GM18499 (cell line): ENCODE results near the gene RUSF1.
"Not testable (repeated sequence)": the region's sequence is repeated elsewhere in the genome, so short reads cannot be mapped to it uniquely, and the experiment has no call there.

Source experiments
- ATAC-seq: cut with Tn5 transposase; IDR thresholded peaks from one replicate; pipeline ENCODE4 v1.9.1; 2021; ENCODE audit warnings: moderate number of reproducible peaks; ENCODE audit not compliant: insufficient read depth, unreplicated experiment

Gene RUSF1

GRCh38 chr16:31519759-31520431 lies 11.7 kb upstream of the RUSF1 start:
- no peak for ATAC-seq

GRCh38 chr16:31517800-31518402 lies 9.7 kb upstream of the RUSF1 start:
- no peak for ATAC-seq

DNA sequence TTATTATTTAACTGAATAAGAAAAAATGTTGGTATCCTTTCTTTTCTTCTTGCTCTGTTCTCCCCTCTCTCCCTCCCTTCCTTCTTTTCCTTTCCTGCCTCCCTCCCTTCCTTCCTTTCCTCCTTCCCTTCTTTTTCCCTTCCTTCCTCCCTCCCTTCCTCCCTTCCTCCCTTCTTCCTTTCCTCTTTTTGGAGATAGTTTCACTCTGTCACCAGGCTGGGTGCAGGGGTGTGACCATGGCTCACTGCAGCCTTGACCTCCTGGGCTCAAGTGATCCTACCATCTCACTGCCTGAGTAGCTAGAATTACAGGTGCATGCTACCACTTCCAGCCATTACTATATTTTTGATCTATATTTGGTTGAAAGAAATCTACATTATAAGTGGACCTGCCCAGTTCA lies 5.7 kb upstream of the RUSF1 start:
- ATAC-seq: no peak

DNA sequence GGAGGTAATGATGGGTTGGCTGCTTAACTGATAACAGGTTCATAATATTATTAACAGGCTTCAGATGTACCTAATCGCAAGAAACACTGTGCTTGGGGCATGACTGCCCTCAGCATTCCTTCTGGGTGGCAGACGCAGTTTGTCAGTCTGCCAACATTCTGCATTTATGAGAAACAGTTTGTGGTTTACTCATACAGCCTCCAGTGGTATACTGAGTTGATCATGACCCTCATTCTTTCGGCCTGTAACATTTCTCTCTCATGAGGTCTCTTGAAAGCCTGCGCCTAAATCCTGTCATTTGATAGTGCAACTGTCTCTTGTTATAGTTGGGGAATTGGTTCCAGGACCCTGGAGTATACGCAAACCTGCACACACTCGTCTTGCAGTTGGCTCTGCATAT lies 4.9 kb upstream of the RUSF1 start:
- ATAC-seq: no peak

GRCh38 chr16:31508706-31509195 lies 560 bp upstream of the RUSF1 start:
- no peak for ATAC-seq

- no peak for ATAC-seq
These were observed 618 bp downstream of the RUSF1 start for GRCh38 chr16:31507617-31507928.

DNA sequence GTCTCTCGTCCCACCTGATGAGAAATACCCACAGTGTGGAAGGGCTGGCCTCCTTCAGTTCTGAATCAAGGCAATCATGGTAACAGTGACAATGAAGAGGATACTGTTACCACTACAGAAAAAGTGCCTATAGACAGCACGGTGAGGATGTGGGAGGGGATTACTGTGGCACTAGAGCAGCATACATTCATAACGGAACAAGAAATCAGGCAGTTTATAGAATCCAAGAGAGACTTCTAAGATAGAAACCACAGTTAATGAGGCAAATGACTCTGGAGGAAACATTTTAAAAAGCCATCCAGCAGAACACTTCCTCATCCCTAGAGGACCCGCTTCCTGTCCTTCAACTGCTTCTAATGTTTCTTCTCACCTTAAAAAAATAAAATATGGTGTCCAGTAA lies 2.7 kb downstream of the RUSF1 start:
- ATAC-seq: peak; percentile 42

DNA sequence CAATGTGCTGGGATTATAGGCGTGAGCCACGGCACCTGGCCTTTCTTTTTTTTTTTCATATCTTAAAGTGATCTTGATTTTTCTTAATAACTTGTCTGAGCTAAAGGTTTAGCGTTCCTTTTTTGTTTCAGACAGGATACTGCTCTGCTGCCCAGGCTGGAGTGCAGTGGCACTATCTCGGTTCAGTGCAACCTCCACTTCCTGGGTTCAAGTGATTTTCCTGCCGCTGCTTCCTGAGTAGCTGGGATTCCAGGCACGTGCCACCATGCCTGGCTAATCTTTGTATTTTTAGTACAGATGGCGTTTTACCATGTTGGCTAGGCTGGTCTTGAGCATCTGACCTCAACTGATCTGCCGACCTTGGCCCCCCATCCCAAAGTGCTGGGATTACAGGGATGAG lies 4.0 kb downstream of the RUSF1 start:
- no peak for ATAC-seq

DNA sequence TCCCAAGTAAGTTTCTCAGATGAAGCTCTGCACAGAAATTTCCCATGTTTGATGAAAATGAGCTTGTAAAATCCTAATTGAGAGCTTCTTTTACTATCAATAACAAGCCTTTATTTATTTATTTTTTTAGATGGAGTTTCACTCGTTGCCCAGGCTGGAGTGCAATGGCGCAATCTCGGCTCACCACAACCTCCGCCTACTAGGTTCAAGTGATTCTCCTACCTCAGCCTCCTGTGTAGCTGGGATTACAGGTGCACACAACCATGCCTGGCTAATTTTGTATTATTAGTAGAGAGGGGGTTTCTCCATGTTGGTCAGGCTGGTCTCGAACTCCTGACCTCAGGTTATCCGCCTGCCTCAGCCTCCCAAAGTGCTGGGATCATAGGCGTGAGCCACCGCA lies 4.6 kb downstream of the RUSF1 start:
- not testable (repeated sequence) for ATAC-seq

DNA sequence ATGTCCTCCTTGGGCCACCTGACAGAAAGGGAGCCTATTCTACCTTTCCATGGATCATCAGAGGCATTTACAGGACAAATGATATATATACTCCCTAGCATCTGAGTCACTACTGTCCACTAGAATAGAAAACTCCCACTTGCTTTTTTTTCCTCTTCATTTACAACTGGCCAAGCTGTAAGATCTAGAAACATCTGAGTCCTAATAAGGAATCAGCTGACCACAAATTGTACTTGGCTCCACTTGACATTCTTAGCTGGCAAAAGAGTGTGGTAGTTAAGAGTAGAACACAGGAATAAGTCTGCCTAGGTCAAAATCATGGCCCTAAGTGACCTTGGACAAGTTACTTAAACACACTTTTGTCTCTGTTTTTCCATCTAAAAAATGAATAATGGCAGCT lies 5.2 kb downstream of the RUSF1 start:
- ATAC-seq: no peak

- ATAC-seq: no peak
These were observed 6.2 kb downstream of the RUSF1 start for GRCh38 chr16:31501966-31502348.

GRCh38 chr16:31501226-31501965 lies 6.8 kb downstream of the RUSF1 start:
- no peak for ATAC-seq

DNA sequence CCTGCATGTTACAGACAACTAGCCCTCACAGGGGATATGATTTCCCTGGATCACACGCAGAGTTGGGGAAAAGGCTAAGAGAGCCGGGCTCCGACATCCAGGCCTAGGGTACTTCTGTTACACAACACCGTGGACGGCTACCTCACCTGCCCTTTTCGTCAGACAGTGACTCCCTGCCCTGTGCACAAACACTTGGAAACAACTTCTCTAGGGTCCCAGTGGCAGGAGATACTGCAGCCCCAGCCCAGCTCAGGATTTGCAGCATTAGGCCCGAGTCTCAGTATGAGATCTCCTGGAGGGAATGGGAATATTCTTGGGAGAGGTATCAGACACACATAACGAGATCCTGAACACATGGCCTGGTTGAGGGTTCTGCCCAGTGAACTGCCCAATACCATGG lies 8.3 kb downstream of the RUSF1 start:
- ATAC-seq: no peak

DNA sequence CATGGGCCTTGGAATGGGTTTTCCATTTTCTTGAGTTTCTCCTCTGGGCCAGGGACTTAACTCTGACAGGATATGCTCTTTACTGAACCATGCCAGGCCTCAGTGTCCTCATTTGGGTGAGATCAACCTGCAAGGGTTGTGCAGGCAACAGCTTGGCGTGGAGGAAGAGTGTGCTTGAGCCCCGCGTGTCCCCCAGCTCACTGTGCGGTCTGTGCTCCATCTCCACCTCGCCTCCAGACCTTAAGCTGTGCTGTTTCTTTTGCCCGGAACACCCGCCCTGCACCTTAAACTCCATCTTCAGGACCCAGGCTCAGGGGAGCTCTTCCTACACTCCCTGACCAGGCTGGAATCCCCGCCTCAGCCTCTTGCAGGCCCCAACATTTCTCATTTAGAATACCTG lies 9.7 kb downstream of the RUSF1 start:
- ATAC-seq: no peak

GRCh38 chr16:31496670-31497069 lies 11.5 kb downstream of the RUSF1 start:
- ATAC-seq: no peak

GRCh38 chr16:31493506-31494125 lies 14.6 kb downstream of the RUSF1 start:
- no peak for ATAC-seq

- no peak for ATAC-seq
These were observed 16.3 kb downstream of the RUSF1 start for GRCh38 chr16:31491778-31492418.

- ATAC-seq: no peak
These were observed 18.3 kb downstream of the RUSF1 start for GRCh38 chr16:31489616-31490584.

GRCh38 chr16:31489298-31489564 lies 19.0 kb downstream of the RUSF1 start:
- no peak for ATAC-seq
